Activated CD4-positive, alpha-beta T cell treated with anti-CD3 and anti-CD28 coated beads, Interleukin-2, amount 50 U/mL, for 4 hours (primary cell): Measurements from ENCODE around the gene ACBD3.
"Not testable (repeated sequence)": the region's sequence is repeated elsewhere in the genome, so short reads cannot be mapped to it uniquely, and the experiment has no call there.

Experiments used
- DNase-seq, 2 experiments: peaks; one replicate each; pipeline ENCODE4 v3.0.0-alpha.2; 2020

ACBD3 gene

DNA sequence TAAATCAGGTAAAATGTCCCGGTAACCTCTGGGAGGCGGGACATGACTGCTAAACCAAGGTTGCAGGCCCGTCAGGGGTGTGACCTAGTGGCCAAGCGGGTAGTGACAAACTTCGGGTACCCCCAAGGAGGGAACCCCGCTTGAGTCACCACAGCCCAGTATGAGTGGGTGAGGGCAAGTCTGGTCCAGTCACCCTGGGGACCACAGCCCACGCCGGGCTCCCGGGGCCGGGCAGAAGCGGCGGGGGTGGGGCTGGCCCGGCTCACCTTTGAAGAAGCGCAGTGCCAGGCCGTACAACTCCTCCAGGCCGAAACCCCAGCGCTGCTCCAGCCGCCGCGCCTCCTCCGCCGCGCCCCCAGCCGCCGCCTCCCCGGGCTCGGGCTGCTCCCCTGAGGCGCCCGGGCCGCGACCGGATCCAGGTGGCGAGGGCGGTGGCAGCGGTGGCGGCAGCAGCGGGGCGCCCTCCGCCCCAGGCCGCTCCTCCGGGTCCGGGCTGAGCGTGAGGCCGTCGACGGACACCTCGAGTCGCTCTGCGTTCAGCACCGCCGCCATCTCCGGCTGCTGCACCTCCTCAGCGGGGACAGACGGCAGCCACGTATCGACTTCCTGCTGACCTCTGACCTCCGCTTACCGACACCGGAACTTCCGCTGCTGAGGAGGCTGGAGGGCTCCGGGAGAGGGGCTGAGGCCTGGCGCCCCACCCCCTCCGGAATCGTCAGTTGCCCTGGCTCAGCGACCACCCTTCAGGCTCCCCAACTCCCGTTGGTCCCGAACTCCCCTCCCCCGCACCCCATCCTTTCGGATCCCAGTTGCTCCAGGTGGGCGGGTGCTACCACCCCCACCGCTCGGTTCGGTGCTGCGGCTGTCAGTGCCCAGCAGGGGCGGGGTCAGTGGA lies at the start of gene ACBD3:
Gene ACBD3, minus strand, starts transcription at position 618 of the 895 bp plus-strand sequence. Its CDS starts 66 bp downstream, at position 552.
- DNase-seq = peak; percentile 74 to 76

DNA sequence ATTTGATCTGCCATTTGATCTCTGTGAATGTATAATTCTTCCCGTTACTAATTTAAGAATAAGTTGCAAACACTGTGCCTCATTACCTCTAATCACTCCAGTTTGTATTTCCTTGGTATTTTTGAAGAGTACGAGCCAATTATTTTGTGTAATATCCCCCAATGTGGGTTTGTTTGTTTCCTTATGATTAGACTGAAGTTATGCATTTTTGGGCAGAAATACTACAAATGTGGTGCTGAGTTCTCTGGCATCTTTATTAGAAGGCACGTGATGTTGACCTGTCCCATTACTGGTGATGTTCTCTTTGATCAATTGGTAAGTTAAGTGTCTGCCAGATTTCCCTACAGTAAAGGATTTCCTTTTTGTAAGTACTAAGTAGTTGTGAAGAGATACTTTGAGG lies 47.3 kb upstream of the ACBD3 start:
- DNase-seq = no peak

DNA sequence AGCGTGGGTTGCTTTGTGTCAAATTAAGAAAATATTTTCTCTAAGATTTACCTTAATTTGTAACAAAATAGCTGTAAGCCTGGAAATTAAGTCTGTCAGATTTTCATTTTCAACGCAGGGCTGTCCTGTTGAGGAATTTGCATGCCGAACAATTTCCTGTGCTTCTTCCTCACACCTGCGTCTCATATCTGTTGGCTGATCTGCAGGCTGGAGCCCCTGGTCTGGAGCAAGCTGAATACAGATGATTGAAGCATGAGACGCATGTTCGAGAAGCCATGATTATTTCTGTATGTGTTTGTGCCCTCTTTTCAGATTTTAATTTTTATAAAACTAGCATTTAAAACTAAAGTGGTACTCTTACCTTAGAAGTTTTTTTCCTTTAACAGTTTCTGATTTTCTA lies 46.8 kb upstream of the ACBD3 start:
- no peak for DNase-seq

DNA sequence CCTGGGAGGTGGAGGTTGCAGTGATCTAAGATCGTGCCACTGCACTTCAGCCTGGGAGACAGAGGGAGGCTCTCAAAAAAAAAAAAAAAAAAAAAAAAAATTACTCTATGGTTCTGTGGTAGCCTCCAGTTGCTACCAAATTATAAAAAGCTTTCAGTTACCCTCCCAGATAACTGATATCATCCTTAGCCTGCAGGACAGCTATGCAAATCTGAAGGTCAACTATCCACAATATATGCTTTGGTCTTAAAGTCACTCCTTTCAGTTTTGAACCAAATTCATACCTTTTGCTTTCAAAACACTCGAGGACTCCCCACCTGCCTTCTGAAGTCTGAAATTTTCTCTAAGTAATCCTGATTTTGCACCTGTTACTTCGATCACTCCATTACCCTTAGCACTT lies 40.1 kb upstream of the ACBD3 start:
- no peak for DNase-seq

DNA sequence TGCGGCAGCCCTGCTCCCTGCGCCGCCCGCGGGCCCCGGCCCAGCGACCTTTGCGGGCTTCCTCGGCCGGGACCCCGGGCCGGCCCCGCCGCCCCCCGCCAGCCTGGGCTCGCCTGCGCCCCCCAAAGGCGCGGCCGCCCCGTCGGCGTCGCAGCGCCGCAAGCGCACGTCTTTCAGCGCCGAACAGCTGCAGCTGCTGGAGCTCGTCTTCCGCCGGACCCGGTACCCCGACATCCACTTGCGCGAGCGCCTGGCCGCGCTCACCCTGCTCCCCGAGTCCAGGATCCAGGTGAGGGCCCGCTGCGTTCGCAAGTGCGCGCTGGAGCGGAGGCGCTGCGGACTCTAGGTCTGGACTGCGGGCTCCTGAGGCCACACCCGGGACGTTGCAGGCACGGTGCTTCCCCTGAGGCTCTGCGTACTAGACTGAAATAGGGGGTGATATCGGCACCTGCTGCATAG lies 37.3 kb upstream of the ACBD3 start:
- no peak for DNase-seq

DNA sequence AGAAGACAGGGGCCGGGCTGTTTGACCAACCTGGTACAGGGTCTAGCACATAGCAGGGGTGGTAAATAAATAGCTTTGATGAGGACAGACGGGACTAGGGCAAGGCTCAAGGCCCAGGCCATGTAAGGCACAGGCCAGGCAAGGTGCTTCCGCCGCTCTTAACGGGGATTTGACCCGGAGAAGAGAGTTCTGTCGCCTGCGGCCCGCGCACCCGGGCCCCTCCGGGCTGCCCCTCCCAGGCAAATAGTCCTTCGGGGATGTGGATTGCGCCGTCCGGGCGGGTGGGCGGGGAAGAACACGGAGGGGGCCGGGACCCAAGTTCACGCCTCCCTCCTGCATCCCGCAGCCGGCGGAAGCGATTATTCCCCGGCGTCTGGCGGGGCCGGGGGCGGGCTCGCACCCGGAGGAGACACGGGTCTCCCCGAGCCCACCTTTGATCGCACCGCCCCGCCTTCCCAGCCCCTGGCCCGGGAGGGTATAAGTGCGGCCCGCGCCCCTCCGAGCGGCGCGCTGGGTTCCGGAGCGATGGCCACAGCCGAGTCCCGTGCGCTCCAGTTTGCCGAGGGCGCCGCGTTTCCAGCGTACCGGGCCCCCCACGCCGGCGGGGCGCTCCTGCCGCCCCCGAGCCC lies 36.7 kb upstream of the ACBD3 start, which contains the start of gene MIXL1:
Gene MIXL1, plus strand, starts transcription at position 508 of the 629 bp plus-strand sequence. Its CDS starts 18 bp downstream, at position 526.
- DNase-seq = no peak

DNA sequence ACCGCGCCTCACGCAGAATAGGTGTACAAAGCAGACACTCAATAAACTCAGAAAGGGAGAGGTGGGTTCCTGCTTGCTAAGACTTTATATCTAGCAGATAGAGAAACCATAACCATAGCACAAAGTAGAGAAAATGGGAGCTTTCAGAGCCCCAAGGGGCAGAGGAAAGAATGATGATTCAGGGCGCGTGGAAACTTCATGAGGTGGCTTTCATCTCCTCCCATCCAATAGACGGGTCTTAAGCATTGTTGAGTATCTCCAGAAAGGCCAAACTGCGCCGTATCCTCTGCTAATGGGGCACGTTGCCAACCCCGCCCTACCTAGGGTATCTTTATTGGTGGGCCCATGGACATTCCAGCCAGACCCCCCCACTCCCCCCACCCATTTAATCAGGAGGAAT lies 36.1 kb upstream of the ACBD3 start:
- no peak for DNase-seq

DNA sequence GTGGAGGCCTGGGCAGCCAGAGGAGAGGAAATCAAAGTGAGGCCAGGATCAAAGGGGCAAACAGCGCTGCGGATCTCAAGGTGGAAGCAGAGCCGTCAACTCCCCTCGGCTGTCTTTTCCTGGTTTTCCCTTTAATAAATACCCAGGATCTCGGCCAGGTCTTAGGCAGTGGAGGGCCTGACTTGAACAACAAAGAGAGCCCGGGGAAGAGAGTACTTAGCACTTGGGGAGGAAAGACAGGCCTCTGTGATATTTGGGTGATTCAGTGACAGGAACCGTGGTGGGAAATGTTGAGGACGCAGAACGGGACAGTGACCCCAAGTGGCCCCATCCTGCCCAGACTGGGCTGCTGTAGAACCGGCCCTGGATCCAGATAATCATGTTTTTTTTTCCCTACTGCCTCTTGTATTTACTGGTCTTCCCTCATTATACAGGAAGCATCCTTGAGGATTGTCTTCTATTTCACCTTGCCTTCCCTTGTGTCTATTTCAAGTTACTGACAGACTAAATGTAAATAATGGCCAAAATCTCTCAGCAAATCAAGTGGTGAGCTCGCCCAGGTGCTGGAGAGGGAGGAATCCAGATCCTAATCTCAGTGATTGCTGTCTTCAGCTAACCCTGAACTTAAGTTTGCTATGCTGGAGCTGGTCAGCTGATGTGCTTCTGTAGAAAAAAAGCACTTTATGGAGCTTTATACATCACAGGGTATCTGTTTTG lies 34.1 kb upstream of the ACBD3 start:
- DNase-seq = no peak

DNA sequence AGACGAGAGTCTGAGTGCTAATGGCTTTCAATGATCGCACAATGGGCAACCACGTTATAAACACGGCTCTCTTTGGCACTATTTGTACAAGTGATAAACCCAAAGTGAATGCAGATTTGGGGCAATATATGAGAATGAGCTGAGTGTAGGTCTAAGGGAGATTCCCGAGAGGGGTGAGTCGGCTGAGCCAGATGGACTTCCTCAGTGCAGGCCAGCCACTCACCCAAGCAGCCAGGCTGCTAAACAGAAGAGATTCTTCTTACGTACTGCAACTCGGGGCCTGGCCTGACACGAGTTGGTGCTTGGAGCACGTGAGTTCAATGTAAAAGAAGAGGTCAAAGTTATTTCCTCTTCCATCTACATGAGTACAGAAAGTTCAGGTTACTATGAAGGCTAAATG lies 30.7 kb upstream of the ACBD3 start:
- no peak for DNase-seq

DNA sequence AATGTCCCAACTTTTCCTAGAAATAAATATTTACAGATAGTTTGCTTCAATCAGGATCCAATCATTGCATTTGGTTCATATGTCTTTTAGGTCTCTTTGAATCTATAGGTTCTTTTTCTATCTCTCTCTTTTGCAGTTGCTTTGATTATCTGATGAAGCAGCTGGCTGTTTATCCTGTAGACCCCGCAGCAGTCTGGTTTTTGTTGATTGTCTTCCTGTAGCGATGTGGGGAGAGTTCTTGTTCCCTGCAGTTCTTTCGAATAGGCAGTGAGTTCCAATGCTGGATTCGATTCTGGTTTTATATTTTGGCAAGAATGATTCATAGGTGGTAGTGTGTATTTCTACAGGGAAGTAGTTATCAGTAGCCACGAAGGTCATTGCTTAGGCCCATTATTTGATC lies 29.5 kb upstream of the ACBD3 start:
- DNase-seq = no peak

DNA sequence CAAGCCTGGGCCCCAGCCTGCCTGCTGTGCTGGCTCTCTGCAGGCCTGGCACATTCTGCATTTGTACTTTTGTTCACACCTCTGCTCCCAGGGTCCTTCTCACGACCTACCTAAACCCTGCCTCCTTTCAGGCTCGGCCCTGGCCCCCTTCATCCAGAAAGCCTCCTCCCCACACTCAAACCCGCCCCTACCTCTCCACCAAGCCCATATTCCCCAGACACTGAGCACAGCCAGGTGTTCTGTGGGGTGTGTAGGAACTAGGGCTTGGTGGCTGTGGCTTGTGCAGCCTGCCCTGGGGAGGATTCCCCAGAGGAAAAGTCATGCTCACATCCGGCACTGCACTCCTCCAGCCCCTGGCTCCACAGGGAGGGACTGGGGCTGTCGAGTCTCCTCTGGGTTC lies 28.7 kb upstream of the ACBD3 start:
- DNase-seq = no peak

DNA sequence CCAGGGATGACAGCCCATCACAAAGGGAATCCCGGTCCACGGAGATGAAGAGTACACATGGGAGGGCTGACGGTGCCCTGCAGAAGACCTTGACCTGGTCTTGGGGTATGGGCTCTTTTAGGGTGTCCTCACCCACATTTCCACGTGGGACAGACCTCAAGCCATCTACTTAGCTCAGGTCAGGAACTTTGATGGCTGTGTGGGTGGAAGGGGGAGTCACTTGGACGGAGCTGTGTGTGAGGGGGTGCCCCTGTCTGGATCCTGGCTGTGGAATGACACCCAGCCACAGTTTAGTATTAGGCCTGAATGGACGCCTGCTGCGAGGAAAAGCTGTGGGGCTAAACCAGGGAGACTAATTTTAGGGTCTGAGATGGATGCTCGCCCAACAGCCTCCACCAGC lies 26.0 kb upstream of the ACBD3 start:
- no peak for DNase-seq

DNA sequence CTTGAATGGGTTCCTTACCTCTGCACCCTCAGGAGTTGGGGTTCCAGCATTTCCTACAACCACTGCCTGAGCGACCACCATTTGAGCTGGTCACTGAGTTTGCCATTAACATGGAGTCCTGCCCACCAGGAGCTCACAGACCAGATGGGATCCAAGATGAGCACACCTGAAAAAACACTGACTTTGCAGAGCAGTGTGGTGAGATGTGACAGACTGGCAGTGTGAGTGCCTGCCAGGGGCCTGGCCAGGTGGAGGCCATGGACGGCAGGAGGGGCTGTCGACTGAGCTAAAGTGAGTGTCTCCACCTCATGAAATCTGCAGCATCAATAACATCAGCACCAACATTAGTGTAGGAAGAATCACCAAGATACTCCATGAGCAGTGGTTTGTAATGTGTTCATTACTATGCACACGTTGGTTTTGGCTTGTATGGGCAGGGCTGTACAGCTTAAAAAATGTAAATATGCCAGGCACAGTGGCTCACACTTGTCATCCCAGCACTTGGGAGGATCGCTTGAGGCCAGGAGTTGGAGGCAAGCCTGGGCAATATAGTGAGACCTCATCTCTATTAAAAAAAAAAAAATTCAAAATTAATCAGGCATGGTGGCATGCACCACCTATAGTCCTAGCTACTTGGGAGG lies 24.8 kb upstream of the ACBD3 start:
- no peak for DNase-seq

DNA sequence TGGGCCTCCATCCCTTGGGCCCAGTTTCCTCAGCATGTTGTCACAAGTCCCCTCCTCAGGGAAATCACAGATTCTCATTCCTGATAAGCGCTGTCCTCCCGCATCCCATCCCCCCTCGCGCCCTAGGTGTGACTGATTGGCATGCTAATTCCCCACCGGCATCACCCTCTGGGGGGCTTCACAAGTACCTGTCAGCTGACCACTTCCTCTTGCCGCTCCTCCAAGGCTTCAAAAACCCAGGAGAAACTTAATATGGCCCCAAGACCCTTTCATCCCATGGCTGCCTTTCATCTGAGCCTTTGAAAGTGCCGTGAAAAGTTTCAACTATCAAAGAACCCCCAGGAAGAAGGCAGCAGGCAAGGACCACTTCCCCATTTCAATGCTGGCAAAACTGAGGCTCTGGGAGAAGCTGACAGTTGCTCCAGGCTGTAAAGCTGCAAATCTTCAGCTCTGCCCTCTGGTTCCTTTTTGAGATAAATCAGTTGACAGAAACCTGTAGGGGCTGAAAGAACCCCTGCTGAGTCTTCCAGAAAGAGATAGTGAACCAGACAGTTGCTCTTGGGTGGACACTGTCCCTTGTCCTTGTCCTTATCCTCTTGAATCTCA lies 24.1 kb upstream of the ACBD3 start:
- DNase-seq = no peak

DNA sequence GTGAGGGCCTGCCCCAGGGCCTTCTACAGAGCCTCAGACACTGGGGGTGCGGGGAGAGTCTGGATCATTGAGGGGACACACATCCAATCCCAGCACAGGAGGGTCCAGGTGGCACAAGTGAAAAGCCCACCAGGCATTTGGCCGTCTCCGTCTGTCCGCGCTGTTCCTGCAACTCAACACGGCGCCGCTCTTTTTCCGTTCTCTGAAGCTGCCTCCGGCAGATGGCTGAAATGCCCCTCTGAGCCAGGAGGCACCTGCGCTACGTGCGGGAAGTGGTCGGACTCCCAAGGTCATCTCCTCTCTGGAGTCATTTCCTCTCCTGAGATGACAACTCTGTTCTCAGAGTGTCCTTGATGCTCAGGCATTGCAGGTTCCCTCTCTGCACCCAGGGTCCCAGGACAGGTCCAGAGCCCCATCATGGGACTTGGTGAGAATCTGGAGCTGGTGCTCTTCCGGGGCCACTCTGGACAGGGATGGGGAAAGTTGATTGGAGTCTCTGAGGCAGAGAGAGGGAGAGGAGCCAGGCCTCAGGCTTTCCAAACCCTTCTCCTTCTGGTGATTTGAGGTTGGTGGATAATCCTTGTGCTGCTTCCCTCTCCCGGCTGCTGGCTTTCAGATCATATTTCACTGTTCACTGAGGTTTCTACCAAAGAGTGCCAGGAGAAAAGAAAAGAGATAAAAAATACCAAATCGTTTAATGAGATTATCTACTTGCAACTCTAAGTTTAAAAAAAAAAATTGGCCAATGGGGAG lies 22.9 kb upstream of the ACBD3 start:
- DNase-seq = no peak

DNA sequence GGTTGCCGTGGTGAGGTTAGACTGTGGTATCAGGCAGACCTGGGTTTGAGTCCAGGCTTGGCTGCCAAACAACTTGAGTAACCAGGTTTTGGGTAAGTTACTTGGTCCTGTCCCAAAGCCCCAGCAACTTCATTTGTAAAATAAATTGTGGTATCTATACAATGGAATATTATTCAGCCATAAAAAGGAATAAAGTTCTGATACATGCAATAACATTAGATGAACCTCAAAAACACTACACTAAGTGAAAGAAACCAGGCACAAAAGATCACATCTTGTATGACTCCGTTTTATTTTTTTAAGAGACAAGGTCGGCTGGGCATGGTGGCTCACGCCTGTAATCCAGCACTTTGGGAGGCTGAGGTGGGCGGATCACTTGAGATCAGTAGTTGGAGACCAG lies 20.5 kb upstream of the ACBD3 start:
- no peak for DNase-seq

DNA sequence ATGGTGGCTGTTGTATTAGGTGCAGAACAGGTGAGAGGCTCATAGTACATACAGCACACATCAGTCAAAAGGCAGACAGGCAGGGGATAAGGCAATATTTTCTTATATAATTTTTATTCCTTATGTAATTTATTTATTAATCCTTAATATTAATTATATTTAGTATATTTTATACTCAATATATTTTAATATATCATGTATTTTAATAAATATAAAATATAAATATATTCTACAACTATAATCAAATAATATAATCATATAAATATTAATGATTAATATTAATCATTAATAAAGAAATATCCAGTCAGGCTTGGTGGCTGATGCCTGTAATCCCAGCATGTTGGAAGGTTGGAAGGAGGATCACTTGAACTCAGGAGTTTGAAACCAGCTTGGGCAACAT lies 17.7 kb upstream of the ACBD3 start:
- DNase-seq = no peak

DNA sequence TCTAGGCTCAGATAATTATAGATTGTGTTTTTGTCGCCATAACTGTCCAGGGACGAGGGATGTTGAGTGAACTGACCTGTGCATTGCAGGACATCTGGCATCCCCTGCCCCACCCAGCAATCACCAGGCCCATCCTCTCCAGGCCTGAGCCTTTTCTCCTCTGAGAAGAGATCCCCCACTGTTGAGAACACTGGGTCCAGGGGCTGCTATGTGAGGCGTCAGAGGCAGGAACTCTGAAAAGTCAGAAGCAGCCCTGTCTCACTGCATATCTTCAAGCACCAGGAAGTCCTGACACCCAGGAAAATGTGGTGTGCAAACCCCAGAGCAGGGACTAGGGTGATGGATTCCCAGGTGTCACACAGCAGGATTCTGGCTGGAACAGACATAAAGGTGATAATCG lies 17.1 kb upstream of the ACBD3 start:
- no peak for DNase-seq

DNA sequence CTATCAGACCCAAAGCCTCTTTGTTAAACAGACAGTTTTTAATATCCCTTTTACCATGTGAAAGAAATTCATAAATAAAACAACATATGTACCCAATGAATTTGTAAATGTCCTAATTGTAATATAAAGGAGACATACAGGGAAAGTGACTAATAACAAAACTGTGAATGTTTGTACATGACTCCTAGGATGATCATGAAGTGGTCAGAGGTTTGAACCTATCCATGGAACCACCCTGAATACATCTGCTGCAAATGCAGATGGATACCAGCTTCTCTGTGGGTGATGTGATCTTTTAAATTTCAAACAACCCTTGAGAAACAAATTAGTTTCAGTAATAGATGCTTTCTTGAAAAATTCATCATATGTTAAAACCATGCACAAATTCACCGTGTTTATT lies 16.7 kb upstream of the ACBD3 start:
- no peak for DNase-seq

DNA sequence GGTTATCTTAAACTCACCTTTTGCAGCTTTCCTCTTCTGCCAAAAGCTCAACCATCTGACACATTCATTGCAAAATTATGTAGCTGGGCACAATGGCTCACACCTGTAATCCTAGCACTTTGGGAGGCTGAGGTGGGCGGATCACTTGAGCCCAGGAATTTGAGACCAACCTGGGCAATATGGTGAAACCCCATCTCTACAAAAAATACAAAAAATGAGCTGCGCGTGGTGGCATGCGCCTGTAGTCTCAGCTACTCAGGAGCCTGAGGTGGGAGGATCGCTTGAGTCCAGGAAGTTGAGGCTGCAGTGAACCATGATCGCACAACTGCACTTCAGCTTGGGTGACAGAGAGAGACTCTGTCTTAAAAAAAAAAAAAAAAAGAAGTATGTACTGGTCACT lies 16.1 kb upstream of the ACBD3 start:
- DNase-seq = not testable (repeated sequence)

DNA sequence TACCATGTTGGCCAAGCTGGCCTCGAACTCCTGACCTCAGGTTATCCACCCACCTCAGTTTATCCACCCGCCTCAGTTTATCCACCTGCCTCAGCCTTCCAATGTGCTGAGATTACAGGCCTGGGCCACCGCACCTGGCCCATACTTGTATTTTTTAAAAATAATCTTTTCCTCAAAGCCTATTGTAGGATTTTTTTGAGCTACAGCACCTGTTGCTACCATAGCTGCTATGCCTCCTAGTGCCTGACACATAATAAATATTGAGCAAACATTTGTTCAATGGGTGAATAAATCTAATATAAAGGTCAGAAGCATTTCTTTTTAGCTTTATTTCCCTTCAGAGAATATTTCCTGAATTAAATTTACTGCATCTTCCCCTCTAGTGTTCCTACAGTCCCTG lies 15.7 kb upstream of the ACBD3 start:
- DNase-seq = no peak

DNA sequence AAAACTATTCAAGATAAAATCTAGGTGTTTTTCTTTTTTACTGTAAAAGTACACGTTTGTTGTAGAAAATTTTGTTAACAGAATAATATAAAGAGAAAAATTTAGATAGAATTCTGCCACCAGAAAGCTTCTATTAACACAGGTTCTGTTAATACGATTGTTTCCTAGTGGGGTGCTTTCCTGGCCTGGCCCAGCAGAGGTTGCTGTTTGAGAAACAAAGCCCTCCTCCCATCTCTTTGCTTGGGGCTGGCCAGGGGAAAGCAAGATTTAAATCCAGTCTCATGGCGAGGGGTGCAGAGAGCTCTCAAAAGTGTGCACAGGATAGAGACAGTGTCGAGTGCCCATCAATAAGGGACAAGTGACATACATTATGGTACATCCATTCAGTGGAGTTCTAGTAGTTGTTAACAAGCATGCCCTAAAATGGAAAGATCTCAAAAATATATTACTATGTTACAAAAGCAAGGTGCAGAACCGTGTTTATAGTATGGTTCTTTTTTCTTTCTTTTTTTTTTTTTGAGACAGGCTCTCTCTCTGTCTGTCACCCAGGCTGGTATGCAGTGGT lies 14.6 kb upstream of the ACBD3 start:
- no peak for DNase-seq
